GM21786 (cell line): ENCODE measurements around the gene TEX28.
"Not testable (repeated sequence)": the region's sequence is repeated elsewhere in the genome, so short reads cannot be mapped to it uniquely, and the experiment has no call there.

ENCODE experiments used
- ATAC-seq: cut with Tn5 transposase; IDR thresholded peaks from one replicate; pipeline ENCODE4 v1.9.1; 2021; ENCODE audit not compliant: unreplicated experiment

Gene TEX28, protein sequence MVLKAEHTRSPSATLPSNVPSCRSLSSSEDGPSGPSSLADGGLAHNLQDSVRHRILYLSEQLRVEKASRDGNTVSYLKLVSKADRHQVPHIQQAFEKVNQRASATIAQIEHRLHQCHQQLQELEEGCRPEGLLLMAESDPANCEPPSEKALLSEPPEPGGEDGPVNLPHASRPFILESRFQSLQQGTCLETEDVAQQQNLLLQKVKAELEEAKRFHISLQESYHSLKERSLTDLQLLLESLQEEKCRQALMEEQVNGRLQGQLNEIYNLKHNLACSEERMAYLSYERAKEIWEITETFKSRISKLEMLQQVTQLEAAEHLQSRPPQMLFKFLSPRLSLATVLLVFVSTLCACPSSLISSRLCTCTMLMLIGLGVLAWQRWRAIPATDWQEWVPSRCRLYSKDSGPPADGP

DNA sequence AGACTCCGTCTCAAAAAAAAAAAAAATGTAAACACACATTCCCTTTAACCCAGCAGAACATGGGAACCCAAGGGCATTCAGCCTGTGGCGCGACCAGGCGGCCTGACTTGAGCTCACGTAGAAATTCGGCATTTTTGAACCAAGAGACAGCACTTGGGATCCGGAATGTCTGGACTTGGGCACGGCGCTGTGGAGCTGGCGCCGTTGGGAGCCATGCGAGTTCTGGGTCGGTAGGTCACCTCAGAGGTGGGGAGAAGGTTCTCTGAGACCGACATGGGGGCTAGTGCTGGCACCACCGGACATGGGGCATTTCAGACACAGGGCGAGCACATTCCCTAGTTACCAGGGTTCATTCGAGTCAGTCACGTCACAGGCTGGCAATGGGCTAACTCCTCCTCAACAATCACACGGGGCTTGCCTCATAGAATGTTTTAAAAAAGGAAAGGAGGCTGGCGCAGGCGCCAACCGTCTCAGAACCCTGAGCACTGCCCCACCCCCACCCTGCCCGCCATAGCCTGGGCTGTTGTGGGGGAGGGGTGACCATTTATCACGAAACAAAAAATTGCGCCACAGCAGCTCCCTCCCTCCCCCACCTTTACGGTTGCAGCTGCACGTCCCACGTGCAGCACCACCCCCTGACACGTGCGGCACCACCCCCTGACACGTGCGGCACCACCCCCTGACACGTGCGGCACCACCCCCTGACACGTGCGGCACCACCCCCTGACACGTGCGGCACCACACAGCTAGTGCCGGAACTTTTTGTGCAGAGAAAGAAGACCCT is at the start of gene TEX28:
TSS of gene TEX28 (minus strand) at position 334 of the 784 bp plus-strand sequence. CDS start 3,007 bp downstream, outside the sequence.
- no peak for ATAC-seq

DNA sequence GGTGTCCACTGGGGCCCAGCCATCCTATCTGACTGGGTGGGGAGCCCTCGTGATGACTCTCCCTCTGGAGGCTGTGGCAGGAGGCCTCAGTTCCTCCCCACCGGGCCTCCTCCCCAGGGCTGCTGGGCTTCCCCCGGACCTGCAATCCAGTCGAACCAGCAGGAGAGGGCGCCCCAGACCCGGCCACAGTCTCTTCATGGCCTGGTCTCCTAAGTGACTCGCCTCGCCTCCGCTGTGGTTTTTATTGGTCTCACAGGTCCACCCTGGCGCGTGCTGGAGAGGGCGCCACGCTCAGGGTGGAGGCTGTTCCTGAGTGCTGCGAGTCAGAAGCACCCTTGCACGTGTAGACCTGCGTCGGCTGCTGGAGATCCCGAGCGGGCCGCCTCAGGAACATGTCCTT is 48.7 kb upstream of the TEX28 start:
- not testable (repeated sequence) for ATAC-seq

DNA sequence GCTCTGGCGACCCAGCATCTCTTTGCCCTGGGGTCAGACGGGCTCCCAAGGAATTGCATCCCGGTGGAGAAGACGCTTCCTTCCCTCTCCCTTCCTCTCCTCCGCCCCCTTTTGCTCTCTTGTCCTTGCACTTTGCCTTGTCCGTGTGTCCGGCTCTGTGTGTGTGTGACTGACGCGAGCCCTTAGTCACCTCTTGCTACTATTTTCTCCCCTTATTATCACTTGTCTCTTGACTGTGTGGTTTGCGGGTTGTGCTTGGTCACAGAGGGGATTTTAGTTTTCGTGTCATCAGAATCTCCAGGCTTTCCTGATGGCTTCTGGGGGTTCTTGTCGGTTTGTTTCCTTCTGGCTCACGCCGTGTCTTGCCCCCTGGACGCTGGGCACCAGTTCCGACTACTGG is 48.1 kb upstream of the TEX28 start:
- ATAC-seq = not testable (repeated sequence)

- ATAC-seq = peak; percentile 71
Measured at GRCh38 chrX:154341399-154342298, 46.7 kb upstream of the TEX28 start.

DNA sequence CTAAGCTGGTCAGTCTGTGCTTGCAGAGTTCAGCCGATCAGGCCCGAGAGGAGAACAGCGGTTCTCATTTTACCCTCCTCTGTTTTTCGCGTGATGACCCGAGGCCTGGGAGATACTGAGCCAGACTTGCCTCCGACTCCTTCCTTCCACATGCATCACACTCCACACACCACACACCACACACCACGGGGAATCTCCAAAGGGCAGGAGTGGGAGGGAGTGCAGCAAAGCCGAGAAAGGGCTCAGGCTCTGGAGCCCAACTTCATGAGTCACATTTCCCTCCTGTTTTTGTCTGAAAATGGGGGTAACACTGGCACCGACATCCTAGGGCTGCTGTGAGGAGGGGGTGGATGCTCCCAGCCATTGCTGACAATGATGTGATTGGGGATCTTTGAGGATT is 39.6 kb upstream of the TEX28 start:
- ATAC-seq = no peak

DNA sequence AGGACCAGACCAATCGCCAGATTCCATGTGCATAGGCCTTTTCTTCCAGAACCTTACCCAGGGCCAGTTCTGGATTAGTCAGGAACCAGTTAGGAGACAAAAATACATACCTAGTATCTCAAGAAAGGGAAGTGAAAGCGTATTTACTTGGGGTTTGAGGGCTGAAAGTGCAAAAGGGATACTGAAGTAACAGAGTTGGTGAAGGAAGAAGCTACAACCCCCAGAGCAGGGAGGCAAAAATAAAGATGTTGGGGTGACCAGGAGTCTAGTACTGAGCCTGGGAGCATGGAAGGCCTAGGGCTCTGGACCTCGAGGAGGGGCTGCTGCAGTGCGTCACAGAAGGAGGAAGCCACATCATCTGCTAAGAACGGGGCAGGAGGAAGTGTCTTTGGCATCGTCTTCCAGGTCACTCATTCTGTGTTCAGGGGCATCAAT is 38.9 kb upstream of the TEX28 start:
- peak; percentile 74 for ATAC-seq

GRCh38 chrX:154333116-154333515 is 38.2 kb upstream of the TEX28 start:
- ATAC-seq = no peak

DNA sequence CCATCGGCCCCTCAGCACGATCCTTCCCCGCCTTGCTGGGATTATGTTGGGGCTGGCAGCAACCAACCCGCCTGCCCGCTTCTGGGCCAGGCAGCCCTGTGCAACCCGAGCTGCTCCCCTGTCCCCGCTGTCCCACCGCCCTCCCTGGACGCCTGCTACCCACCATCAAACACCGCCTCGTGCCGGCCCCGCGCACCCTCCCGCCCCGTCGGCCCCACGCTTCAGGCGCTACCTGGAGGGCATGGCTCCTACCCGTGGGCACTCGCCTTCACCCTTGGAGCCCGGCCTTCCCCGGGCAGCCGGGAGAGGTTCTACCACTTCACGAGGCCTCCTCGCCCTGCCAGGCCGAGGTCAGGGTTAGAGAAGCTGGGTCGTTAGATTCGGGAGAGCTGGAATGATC is 37.6 kb upstream of the TEX28 start:
- no peak for ATAC-seq

GRCh38 chrX:154329294-154329693 is 34.4 kb upstream of the TEX28 start:
- no peak for ATAC-seq

GRCh38 chrX:154328646-154329045 is 33.7 kb upstream of the TEX28 start:
- ATAC-seq = no peak

GRCh38 chrX:154327038-154327820 is 32.3 kb upstream of the TEX28 start:
- no peak for ATAC-seq

DNA sequence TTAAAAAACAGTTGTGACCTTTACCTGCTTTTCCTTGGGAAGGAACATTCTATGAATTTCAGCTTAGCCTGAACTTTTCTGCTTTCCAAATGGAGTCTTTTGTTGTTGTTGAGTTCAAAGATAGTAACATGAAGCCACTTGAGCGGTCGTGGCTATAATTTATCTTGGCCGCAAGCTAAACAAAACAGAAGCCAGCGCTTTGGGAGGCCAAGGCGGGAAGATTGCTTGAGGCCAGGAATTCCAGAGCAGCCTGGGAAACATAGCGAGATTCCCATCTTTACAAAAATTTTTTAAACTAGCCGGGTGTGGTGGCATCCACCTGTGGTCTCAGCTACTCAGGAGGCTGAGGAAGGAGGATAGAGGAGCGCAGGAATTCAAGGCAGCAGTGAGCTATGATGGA is 30.6 kb upstream of the TEX28 start:
- no peak for ATAC-seq

GRCh38 chrX:154323537-154323936 is 28.6 kb upstream of the TEX28 start:
- ATAC-seq = no peak

DNA sequence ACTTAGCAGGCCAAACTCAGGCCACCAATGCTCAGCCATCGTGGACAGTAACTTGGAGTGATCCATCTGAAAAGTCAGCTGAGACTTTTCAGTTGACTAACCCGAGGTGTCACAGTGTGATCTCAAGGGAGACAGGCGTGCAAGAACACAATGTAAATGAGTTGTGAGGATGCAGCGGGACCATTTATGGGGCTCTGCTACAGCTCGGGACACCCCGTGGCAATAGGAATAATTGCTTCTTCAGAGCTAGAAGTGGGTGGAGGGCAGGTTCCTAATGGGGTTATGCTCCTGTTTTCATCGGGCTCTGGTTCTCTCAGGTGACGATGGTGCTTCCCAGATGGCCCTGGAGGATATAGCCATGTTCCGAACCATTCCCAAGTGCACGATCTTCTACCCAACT is 28.0 kb upstream of the TEX28 start:
- ATAC-seq = no peak

DNA sequence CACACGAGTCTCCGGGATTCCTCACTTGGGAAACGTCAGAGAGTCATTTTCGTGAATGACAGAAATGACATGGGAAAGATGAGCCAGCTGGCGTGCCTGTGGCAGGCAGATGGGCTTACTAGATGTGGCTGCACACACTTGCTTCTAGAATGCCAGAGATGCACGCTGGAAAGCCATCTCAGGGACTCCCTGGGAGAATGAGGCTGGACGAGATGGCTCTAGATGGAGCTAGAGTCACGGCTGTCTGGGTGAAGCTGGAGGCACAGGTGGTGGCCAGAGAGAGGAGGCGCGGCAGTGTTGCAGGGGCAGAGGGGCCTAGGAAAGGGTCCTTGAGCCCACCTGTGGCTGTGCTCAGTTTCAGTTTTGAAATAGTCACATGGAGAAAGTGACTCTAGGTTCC is 26.7 kb upstream of the TEX28 start:
- ATAC-seq = no peak

GRCh38 chrX:154321152-154321551 is 26.2 kb upstream of the TEX28 start:
- ATAC-seq = no peak

GRCh38 chrX:154320406-154320805 is 25.5 kb upstream of the TEX28 start:
- no peak for ATAC-seq

GRCh38 chrX:154317391-154317995 is 22.6 kb upstream of the TEX28 start:
- ATAC-seq = no peak

DNA sequence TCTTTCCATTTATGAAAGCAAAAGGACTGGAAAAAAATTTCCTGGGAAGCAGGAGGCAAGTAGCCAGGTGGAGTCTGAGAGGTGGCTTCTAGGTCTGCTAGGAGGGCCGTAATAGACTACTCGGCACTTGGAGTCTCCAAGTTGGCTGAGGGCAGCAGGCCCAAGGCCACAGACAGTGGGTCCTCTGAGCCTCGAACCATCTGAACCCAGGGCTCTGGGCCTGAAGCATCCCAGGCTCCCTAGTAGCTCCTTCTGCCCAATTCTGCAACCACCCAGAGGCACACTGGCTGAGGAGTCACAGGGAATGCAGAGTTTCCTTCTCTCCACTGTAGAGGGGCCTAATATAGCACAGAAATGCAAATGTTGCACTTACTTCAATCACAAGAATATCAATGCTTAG is 20.5 kb upstream of the TEX28 start:
- ATAC-seq = no peak

- ATAC-seq = peak; percentile 48
Measured at GRCh38 chrX:154313147-154313546, 18.2 kb upstream of the TEX28 start.
